PFSK-1 (cell line): ENCODE data around the gene ZNF660.

ENCODE experiments used
- FOXP2 ChIP-seq: optimal IDR thresholded peaks from 2 replicates; pipeline ENCODE3; 2011; ENCODE audit warnings: borderline replicate concordance, control low read depth, inconsistent platforms; ENCODE audit not compliant: insufficient read depth; ENCODE audit errors: extremely low read length, extremely low read depth
- POLR2AphosphoS5 ChIP-seq: IDR thresholded peaks from 2 replicates; pipeline ENCODE4 v1.6.1; 2012; ENCODE audit warnings: low read depth, mild to moderate bottlenecking, control low read depth, low read length, moderate library complexity
- SIN3A ChIP-seq: IDR thresholded peaks from 2 replicates; pipeline ENCODE4 v1.6.1; 2012; ENCODE audit warnings: mild to moderate bottlenecking, low read length, moderate library complexity, borderline replicate concordance; ENCODE audit not compliant: insufficient read depth
- TAF1 ChIP-seq: IDR thresholded peaks from 2 replicates; pipeline ENCODE4 v1.6.1; 2012; ENCODE audit warnings: low read length, control low read depth, borderline replicate concordance; ENCODE audit not compliant: insufficient read depth
- TF ChIP-seq, protein P1 (sequence below), 2 experiments: IDR thresholded peaks; 2 replicates each; pipeline versions ENCODE4 v1.6.1 to v1.8.0; 2011 to 2012; ENCODE audit warnings: low read depth in 2 of 2, low read length in 2 of 2, control low read depth in 1 of 2, inconsistent platforms in 1 of 2, mild to moderate bottlenecking in 1 of 2, moderate library complexity in 1 of 2; ENCODE audit not compliant: insufficient read depth in 1 of 2

- TF ChIP-seq FOXP2 (no peak), TAF1 (peak; percentile 66; the same call in 1 of the 2 replicates), SIN3A (0 out of 2 replicates have a peak, but pooled peaks have one; percentile 50), POLR2AphosphoS5 (peak; percentile 74)
- TF ChIP-seq, protein P1, sequence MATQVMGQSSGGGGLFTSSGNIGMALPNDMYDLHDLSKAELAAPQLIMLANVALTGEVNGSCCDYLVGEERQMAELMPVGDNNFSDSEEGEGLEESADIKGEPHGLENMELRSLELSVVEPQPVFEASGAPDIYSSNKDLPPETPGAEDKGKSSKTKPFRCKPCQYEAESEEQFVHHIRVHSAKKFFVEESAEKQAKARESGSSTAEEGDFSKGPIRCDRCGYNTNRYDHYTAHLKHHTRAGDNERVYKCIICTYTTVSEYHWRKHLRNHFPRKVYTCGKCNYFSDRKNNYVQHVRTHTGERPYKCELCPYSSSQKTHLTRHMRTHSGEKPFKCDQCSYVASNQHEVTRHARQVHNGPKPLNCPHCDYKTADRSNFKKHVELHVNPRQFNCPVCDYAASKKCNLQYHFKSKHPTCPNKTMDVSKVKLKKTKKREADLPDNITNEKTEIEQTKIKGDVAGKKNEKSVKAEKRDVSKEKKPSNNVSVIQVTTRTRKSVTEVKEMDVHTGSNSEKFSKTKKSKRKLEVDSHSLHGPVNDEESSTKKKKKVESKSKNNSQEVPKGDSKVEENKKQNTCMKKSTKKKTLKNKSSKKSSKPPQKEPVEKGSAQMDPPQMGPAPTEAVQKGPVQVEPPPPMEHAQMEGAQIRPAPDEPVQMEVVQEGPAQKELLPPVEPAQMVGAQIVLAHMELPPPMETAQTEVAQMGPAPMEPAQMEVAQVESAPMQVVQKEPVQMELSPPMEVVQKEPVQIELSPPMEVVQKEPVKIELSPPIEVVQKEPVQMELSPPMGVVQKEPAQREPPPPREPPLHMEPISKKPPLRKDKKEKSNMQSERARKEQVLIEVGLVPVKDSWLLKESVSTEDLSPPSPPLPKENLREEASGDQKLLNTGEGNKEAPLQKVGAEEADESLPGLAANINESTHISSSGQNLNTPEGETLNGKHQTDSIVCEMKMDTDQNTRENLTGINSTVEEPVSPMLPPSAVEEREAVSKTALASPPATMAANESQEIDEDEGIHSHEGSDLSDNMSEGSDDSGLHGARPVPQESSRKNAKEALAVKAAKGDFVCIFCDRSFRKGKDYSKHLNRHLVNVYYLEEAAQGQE (IDR thresholded peaks at IDR 0.05; ENCODE audit: insufficient read depth in 1 of 2, low read depth in 2 of 2, low read length in 2 of 2), result 0 out of 4 replicates have a peak, but pooled peaks of 1 of the 2 experiments have one; percentile 21
Observed at GRCh38 chr3:44648564-44649229, 63.9 kb downstream of the ZNF660 start, which contains the start of gene ZNF35.
